Erythroblast (primary cell): Measurements from ENCODE around the gene DDX23.

Source experiments
- GATA1 ChIP-seq: IDR thresholded peaks from 2 replicates; pipeline ENCODE4 v1.6.1; 2011; ENCODE audit warnings: low read depth, mild to moderate bottlenecking, control low read depth, low read length, moderate library complexity
- POLR2A ChIP-seq: IDR thresholded peaks from 2 replicates; pipeline ENCODE4 v1.6.1; 2011; ENCODE audit warnings: mild to moderate bottlenecking, low read length

GRCh38 chr12:48857278-48857994, 5.5 kb upstream of the DDX23 start:
- TF ChIP-seq POLR2A = no peak
- TF ChIP-seq GATA1 = no peak
